22Rv1 (cell line): ENCODE results near the gene LCN15.

ENCODE experiments used
- CTCF ChIP-seq: fragments of 450-650 bp; IDR thresholded peaks from 2 replicates; pipeline ENCODE4 v1.5.1; 2017; ENCODE audit warnings: mild to moderate bottlenecking
- ZFX ChIP-seq: fragments of 450-650 bp; IDR thresholded peaks from 2 replicates; pipeline ENCODE4 v1.6.1; 2017; ENCODE audit warnings: antibody characterized with exemption, borderline replicate concordance

GRCh38 chr9:136753371-136754058 is 10.8 kb downstream of the LCN15 start:
- TF ChIP-seq CTCF (no peak), ZFX (no peak)
